ENCODE results near the gene TTC32.
"Not testable (repeated sequence)": the region's sequence is repeated elsewhere in the genome, so short reads cannot be mapped to it uniquely, and the experiment has no call there.

The TTC32 gene

DNA sequence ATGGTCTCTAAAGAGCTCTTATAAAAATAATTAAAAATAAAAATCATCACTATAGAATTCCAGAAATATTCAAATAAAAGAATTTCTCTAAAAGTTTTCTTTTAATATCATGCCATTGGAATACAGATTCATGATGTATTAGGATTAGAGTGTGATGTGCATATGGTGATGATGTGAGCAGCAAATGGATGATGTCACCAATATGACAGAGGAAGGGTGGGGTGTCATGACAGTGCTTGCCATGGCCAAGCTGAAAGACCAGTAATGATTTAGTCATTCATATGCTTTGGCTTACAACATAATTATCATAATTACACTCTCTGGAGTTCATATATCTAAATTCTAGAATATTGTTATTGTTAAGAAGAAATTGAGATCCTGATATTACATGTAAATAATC, 27.4 kb upstream of the TTC32 start:
- no peaks in the 10 kb centered on the region for H3K4me1 ChIP-seq (ENCODE audit: control insufficient read depth, insufficient read depth, low read length)
- peaks cover 5% of the 10 kb centered on the region; the same call in 1 of the 2 replicates for H3K36me3 ChIP-seq (ENCODE audit: control insufficient read depth, insufficient read depth, low read length)
- DNase-seq (ENCODE audit: low read depth, low spot score) = no peak
- no peak overlapping the region for H3K4me3 ChIP-seq (ENCODE audit: low read length)
- no peak overlapping the region for H3K27ac ChIP-seq (ENCODE audit: low read length)
- H3K9me3 ChIP-seq (ENCODE audit: control insufficient read depth, insufficient read depth, low read length) = no peaks in the 10 kb centered on the region; the same call in 1 of the 2 replicates
- no peaks in the 10 kb centered on the region for H3K27me3 ChIP-seq (ENCODE audit: control insufficient read depth, insufficient read depth, low read length)

DNA sequence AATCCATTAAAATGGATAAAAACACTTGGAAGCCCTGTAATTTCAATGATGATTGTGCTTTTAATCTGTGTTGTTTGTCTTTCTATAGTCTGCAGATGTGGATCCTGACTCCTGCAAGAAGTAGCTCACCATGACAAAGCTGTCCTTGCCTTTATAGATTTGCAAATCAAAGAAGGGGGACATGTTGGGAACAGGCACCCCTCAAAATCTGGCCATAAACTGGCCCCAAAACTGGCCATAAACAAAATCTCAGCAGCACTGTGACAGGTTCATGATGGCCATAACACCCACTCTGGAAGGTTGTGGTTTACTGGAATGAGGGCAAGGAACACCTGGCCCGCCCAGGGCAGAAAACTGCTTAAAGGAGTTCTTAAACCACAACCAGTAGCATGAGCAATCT, 26.0 kb upstream of the TTC32 start:
- not testable (repeated sequence) for H3K4me1 ChIP-seq (ENCODE audit: control insufficient read depth, insufficient read depth, low read length); H3K4me3 ChIP-seq (ENCODE audit: low read length); H3K27ac ChIP-seq (ENCODE audit: low read length); H3K9me3 ChIP-seq (ENCODE audit: control insufficient read depth, insufficient read depth, low read length); H3K36me3 ChIP-seq (ENCODE audit: control insufficient read depth, insufficient read depth, low read length); DNase-seq (ENCODE audit: low read depth, low spot score); H3K27me3 ChIP-seq (ENCODE audit: control insufficient read depth, insufficient read depth, low read length)
- no CpG with 5 or more reads among the region's 1 CpG for WGBS (ENCODE audit: insufficient coverage, insufficient read length)

DNA sequence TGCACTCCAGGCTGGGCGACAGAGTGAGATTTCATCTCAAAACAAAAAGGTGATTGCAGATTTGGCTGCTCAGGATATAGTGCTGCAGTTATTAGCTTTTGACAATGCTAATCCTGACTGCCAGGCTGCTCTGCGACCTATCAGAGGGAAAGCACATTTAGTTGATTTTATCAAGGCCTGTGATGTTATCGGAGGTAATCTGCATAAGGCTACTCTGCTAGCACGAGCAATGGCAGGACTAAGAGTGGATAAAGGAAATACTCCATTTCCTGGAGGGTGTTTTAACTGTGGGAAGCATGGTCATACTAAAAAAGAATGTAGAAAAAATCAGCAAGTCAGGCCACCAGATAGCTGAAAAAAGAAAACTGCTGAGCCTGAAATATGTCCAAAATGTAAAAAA, 22.7 kb upstream of the TTC32 start:
- H3K4me3 ChIP-seq (ENCODE audit: low read length); H3K36me3 ChIP-seq (ENCODE audit: control insufficient read depth, insufficient read depth, low read length); H3K27ac ChIP-seq (ENCODE audit: low read length); H3K9me3 ChIP-seq (ENCODE audit: control insufficient read depth, insufficient read depth, low read length); DNase-seq (ENCODE audit: low read depth, low spot score); H3K27me3 ChIP-seq (ENCODE audit: control insufficient read depth, insufficient read depth, low read length); H3K4me1 ChIP-seq (ENCODE audit: control insufficient read depth, insufficient read depth, low read length): not testable (repeated sequence)
- WGBS (ENCODE audit: insufficient coverage, insufficient read length) = no CpG with 5 or more reads among the region's 4 CpGs

DNA sequence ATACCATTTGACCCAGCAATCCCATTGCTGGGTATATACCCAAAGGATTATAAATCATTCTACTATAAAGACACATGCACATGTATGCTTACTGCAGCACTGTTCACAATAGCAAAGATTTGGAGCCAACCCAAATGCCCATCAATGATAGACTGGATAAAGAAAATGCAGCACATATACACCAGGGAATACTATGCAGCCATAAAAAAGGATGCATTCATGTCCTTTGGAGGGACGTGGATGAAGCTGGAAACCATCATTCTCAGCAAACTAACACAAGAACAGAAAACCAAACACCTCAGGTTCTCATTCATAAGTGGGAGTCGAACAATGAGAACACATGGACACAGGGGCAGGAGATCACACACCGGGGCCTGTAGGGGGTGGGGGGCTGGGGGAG, 20.4 kb upstream of the TTC32 start:
- not testable (repeated sequence) for H3K9me3 ChIP-seq (ENCODE audit: control insufficient read depth, insufficient read depth, low read length); H3K27ac ChIP-seq (ENCODE audit: low read length); DNase-seq (ENCODE audit: low read depth, low spot score); H3K27me3 ChIP-seq (ENCODE audit: control insufficient read depth, insufficient read depth, low read length); H3K4me1 ChIP-seq (ENCODE audit: control insufficient read depth, insufficient read depth, low read length); H3K4me3 ChIP-seq (ENCODE audit: low read length); H3K36me3 ChIP-seq (ENCODE audit: control insufficient read depth, insufficient read depth, low read length)
- WGBS (ENCODE audit: insufficient coverage, insufficient read length) = no CpG with 5 or more reads among the region's 3 CpGs

DNA sequence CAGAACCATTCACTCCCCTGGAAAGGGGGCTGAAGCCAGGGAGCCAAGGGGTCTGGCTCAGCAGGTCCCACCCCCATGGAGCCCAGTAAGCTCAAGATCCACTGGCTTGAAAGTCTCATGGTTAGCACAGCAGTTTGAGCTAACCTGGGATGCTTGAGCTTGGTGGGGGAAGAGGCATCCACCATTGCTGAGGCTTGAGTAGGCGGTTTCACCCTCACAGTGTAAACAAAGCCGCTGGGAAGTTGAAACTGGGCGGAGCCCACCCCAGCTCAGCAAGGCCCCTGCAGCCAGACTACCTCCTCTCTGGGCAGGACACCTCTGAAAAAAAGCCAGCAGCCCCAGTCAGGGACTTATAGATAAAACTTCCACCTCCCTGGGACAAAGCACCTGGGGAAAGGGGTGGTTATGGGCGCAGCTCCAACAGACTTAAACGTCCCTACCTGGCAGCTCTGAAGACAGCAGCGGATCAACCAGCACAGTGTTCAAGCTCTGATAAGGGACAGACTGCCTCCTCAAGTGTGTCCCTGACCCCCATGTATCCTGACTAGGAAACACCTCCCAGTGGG, 14.7 kb upstream of the TTC32 start:
- no peak overlapping the region for H3K4me3 ChIP-seq (ENCODE audit: low read length)
- H3K36me3 ChIP-seq (ENCODE audit: control insufficient read depth, insufficient read depth, low read length) = no peaks in the 10 kb centered on the region
- H3K27ac ChIP-seq (ENCODE audit: low read length) = no peak overlapping the region
- H3K27me3 ChIP-seq (ENCODE audit: control insufficient read depth, insufficient read depth, low read length) = no peaks in the 10 kb centered on the region
- H3K9me3 ChIP-seq (ENCODE audit: control insufficient read depth, insufficient read depth, low read length) = no peaks in the 10 kb centered on the region
- H3K4me1 ChIP-seq (ENCODE audit: control insufficient read depth, insufficient read depth, low read length) = no peaks in the 10 kb centered on the region
- no CpG with 5 or more reads among the region's 6 CpGs for WGBS (ENCODE audit: insufficient coverage, insufficient read length)
- DNase-seq (ENCODE audit: low read depth, low spot score) = no peak

DNA sequence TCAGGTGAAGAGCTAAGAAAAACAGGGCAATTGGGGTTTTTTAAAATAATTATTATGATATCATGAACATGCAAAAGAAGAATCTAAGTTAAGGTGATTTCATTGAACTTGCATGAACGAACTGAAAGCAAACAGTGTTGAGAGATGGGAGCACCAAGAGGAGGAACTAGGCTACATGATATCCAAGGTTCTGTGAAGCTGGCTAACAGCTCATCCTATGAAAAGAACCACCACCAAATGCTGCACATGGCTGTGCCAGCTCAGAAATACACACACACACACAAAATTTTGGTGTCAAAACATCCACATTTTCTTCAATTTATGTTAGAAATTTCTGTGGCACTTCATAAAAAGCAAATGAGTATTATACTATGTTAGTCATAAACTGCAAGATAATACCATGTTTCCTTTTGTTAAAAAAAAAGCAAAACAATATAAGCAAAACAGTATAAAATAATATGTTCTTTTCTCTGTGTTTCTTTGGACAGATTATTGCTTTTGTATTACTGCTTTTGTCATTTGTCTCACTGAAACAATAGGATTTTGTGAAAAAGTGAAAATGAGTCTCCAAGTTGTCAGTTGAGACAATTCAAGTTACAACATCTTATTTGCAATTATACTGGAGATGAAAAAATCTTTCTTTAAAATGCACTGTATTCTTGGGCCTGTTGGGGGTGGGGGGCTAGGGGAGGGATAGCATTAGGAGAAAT, 12.6 kb upstream of the TTC32 start:
- Histone ChIP-seq H3K4me1 (ENCODE audit: control insufficient read depth, insufficient read depth, low read length) (no peaks in the 10 kb centered on the region), H3K36me3 (ENCODE audit: control insufficient read depth, insufficient read depth, low read length) (no peaks in the 10 kb centered on the region), H3K27me3 (ENCODE audit: control insufficient read depth, insufficient read depth, low read length) (no peaks in the 10 kb centered on the region), H3K9me3 (ENCODE audit: control insufficient read depth, insufficient read depth, low read length) (no peaks in the 10 kb centered on the region), H3K4me3 (ENCODE audit: low read length) (no peak overlapping the region), H3K27ac (ENCODE audit: low read length) (no peak overlapping the region)
- DNase-seq (ENCODE audit: low read depth, low spot score) = no peak
- WGBS (ENCODE audit: insufficient coverage, insufficient read length) = no CpG with 5 or more reads among the region's 1 CpG

DNA sequence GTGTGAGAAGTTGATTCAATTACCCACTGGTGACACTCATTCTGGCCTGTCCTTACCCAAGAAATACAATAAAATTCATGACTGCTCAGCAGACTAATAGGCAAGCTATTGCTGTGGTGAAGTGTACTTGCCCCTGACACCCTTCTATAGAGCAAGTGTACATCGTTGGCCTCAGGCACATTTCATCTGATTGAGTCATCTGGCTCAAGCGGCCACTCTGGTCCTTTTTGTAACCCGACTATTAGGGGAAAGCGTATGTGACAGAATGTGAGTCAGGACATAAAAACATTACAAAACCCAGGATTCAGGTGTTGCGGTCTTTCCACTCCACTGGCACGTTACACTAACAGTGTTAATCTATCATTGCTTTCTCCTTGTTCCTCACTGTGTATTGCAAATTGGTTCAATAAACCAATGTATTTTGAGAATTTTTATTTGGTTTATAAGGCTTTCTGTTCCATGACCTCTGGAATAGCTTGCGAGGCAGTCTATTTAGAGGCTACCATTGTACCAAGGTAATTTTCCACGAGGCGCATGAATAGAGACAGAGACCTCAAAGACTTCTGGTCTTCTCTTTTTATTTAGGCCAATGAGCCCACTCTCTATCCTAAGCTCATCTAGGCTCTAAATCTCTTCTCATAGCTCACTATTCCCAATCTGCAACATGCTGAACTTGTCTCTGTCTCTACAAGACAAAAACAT, 10.2 kb upstream of the TTC32 start:
- no peak for DNase-seq (ENCODE audit: low read depth, low spot score)

DNA sequence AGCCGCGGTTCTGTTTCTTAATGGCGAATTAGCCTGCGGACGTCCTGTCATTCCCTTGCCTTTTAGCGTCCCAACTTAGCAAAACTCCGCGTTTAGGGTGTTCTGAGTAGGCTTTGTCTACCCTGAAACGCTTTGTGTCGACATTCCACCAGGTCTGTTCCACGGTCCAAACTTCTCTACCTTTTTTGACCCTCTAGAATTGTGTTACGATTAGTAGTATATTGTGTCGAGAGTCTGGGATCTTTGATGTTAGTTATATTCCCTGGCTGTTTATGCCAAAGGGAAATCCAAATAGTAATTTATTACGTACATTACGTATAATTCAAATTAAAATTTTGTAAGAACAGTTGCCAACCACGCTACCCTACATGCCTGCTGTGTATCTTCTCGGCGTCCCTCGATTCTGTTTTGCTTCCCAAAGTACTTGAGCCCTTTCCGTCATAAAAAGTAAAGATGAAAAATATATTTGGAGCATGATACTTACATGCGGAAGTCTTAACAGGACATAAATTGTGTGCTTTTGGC, 495 bp upstream of the TTC32 start:
- H3K36me3 ChIP-seq (ENCODE audit: control insufficient read depth, insufficient read depth, low read length) = no peaks in the 10 kb centered on the region
- no peak for DNase-seq (ENCODE audit: low read depth, low spot score)
- H3K4me1 ChIP-seq (ENCODE audit: control insufficient read depth, insufficient read depth, low read length) = no peaks in the 10 kb centered on the region
- no peaks in the 10 kb centered on the region for H3K9me3 ChIP-seq (ENCODE audit: control insufficient read depth, insufficient read depth, low read length)
- peak overlapping the region; percentile 86; the same call in 1 of the 2 replicates for H3K4me3 ChIP-seq (ENCODE audit: low read length)
- no peaks in the 10 kb centered on the region for H3K27me3 ChIP-seq (ENCODE audit: control insufficient read depth, insufficient read depth, low read length)
- no CpG with 5 or more reads among the region's 21 CpGs for WGBS (ENCODE audit: insufficient coverage, insufficient read length)
- H3K27ac ChIP-seq (ENCODE audit: low read length) = no peak overlapping the region

More for the DNA sequence above, 10.2 kb upstream of the TTC32 start:
- no peaks in the 10 kb centered on the region for H3K36me3 ChIP-seq (ENCODE audit: control insufficient read depth, insufficient read depth, low read length)
- no peaks in the 10 kb centered on the region for H3K27me3 ChIP-seq (ENCODE audit: control insufficient read depth, insufficient read depth, low read length)
- H3K9me3 ChIP-seq (ENCODE audit: control insufficient read depth, insufficient read depth, low read length) = no peaks in the 10 kb centered on the region
- WGBS (ENCODE audit: insufficient coverage, insufficient read length) = no CpG with 5 or more reads among the region's 9 CpGs
- H3K4me1 ChIP-seq (ENCODE audit: control insufficient read depth, insufficient read depth, low read length) = no peaks in the 10 kb centered on the region
- H3K27ac ChIP-seq (ENCODE audit: low read length) = no peak overlapping the region
- H3K4me3 ChIP-seq (ENCODE audit: low read length) = no peak overlapping the region

DNA sequence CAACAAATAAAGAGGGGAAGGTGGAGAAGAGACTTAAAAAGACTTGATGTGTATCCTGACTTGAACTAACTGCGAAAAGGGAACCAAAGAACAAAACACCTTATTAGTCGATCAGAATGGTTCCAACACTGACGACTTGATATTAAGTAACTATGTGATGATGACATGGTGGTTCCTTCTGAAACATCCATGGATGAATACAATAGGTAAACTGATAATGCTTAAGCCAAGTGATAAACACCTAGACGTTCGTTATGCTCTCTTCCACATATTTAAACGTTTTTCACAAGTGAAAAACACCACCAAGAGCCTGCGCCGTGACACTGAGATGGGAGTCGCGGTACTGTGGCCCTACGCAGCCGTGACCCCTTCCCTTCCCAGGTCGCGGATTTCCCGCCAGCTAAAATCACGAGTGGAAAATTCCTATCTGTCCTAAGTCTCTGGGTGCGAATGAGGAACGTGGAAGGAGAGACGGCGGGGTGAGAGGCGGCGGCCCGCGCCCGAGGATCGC, 797 bp downstream of the TTC32 start:
- H3K9me3 ChIP-seq (ENCODE audit: control insufficient read depth, insufficient read depth, low read length) = no peaks in the 10 kb centered on the region
- no peak overlapping the region for H3K27ac ChIP-seq (ENCODE audit: low read length)
- DNase-seq (ENCODE audit: low read depth, low spot score) = no peak
- no CpG with 5 or more reads among the region's 26 CpGs for WGBS (ENCODE audit: insufficient coverage, insufficient read length)
- H3K27me3 ChIP-seq (ENCODE audit: control insufficient read depth, insufficient read depth, low read length) = no peaks in the 10 kb centered on the region
- H3K36me3 ChIP-seq (ENCODE audit: control insufficient read depth, insufficient read depth, low read length) = no peaks in the 10 kb centered on the region
- H3K4me1 ChIP-seq (ENCODE audit: control insufficient read depth, insufficient read depth, low read length) = no peaks in the 10 kb centered on the region
- H3K4me3 ChIP-seq (ENCODE audit: low read length) = peak overlapping the region; percentile 86

DNA sequence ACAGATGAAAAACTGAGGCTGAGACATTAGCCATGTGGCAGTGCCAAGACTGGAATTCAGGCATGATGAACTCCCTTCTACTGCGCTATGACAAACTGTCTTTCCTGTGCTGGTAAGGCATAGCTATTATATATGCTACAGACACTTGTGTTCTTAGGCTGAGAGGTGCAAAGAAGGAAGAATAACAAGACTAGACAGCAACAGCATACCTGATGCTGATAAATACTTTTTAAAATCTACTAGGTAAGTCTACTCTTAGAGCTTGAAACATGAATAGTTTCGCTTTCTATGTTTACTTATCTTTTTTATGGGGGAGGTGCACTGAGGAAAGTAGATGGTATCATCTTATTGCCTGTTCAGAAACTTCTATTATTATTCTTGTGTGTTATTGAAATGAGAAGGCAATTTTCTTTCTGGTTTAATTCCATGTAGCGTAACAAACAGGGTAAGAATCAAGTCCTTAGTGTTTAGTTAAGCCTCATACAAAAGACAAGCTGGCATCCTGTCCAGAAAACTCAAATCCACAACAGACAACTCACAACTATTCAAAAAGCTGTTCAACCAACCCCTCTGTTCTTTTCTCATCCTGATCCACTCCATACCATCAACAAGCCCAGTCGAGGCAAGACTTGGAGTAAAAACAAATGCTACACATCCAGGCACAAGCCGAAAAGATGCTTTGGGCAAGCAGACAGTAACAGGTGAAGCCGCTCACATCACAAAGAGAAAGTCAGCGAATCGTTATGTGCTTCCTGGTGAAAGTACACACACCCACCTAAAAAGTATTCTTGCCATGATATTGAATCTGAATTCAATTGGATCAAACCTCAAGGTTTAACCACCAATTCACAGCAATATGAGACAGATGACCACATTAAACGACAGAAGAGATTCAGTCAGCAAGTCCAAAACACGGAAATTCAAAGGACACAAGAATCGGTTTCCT, 1.5 kb downstream of the TTC32 start:
- H3K27ac ChIP-seq (ENCODE audit: low read length) = no peak overlapping the region
- no CpG with 5 or more reads among the region's 11 CpGs for WGBS (ENCODE audit: insufficient coverage, insufficient read length)
- no peaks in the 10 kb centered on the region for H3K4me1 ChIP-seq (ENCODE audit: control insufficient read depth, insufficient read depth, low read length)

More for the DNA sequence above, 1.5 kb downstream of the TTC32 start:
- no peaks in the 10 kb centered on the region for H3K9me3 ChIP-seq (ENCODE audit: control insufficient read depth, insufficient read depth, low read length)
- H3K4me3 ChIP-seq (ENCODE audit: low read length) = no peak overlapping the region; the same call in 1 of the 2 replicates
- H3K27me3 ChIP-seq (ENCODE audit: control insufficient read depth, insufficient read depth, low read length) = no peaks in the 10 kb centered on the region
- DNase-seq (ENCODE audit: low read depth, low spot score) = no peak
- H3K36me3 ChIP-seq (ENCODE audit: control insufficient read depth, insufficient read depth, low read length) = no peaks in the 10 kb centered on the region
